ENCODE results near the gene SLC43A1. TPM values are rescaled to one million over a fixed set of nuclear protein-coding genes. Genes with fewer than 3 reads are reported as not detected.

SLC43A1 gene
- total RNA-seq, 1 donor from 2014 or later, result 8.4 TPM

DNA sequence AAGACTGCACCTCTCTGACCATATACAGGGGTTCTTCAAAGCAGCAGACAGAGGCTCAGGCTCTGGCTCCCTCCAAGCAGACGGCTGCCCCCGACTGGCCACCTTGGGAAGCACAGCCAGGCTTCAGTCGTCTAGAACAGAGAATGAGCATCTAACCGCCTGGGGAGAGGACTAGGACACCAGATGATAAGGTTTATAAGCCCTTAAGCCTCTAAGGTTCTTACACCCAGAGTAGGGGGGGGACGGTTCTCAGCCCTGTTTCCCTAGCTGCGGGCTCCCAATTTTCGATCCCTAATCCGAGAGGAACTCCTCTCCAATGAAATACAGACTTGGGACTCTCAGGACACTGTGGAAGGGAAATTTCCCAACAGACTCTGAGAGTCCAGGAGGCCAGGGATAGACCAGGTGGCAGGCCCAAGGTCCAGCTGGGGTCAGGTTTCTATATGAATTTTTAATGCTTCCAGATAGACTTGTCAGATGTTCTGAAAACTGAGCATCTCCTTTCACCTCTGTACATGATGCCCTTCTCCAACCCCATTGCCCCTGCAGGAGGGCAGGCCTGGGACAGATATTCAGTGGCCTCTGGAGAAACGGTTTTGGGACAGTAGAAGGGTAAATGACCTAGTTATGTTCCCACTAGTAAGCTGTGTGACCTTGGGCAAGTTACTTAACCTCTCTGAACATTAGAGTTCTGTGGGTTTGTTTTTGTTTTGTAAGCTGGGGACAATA, 34.9 kb downstream of the SLC43A1 start:
- DNase-seq (ENCODE audit: low spot score), result no peak

DNA sequence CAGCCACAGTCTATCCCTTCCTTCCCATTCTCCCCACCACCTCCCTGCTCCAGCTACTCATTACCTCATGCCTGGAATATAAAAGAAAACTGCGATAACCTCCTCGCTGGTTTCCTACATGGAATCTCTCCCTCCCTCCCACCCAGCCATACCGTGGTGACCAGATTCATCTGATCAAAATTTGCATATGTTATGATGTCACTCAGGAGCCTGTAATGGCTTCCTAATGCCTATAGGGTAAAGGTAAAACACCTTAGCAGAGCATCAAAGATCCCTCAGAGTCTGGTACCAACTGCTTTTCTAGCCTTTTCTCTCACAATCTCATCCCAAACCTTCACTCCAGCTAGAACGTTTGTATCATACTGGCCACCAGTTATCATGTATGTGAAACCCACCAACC, 35.6 kb downstream of the SLC43A1 start:
- DNase-seq (ENCODE audit: low spot score), result no peak

DNA sequence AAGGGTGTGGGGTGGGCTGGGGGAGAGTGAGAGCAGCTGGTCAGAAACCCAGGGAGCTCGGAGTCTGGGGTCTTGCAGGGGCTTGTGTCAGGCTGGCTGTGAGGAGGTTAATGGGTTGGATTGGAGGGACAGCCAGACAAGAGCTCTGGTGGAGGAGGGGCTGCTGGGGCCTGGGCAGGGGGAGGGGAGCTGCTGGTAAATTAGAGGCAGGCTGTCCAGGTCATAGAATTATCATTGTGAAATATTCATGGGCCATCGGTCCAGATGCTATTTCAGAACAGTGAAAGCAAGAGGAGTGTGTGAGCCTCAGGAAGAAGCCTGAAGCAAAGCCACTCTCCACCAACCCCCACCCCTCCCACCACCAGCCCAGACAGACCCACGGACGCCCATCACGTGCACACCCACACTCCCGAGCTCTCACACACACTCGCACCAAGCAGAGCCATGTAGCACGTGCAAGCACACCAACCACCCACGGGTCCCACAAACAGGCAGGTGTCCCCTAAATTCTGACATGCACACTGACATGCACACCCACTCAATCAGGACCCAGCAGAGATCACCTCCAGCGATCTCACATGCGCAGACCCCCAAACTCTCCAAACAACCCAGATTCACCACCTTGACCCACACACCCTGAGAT, 36.4 kb downstream of the SLC43A1 start:
- no peak for DNase-seq (ENCODE audit: low spot score)

DNA sequence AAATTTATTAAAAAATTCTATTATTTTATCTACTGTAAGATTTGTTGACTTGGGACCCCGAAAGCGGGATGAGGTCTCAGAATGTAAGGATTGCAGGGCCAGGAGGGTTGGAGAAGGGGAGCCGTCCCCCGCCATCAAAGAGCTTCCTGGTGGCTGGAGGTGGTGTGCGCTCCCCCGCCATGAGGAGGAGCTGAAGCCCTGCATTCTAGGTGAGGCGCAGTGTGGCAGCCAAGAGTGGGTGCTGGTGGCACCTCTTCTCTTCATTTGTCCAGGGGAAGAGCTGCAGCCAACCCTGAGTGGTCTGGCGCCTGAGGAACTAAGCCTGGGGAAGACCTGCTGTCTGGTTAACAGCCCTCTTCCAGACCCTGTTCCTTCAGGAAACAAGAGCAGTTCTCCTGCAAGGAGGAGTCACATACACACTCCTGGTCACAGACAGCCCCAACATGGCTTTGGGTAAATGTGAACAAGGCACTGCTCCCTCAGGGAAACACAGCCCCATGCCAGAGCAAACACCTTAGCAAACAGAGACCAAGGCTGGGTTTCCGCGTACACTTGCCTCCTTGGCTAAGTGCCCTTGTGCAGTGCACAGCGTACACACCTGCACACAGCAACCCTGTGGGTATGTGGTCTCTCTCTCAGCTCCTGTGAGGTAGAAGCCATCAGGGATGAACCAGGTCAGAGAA, 37.9 kb downstream of the SLC43A1 start:
- DNase-seq (ENCODE audit: low spot score), result no peak

DNA sequence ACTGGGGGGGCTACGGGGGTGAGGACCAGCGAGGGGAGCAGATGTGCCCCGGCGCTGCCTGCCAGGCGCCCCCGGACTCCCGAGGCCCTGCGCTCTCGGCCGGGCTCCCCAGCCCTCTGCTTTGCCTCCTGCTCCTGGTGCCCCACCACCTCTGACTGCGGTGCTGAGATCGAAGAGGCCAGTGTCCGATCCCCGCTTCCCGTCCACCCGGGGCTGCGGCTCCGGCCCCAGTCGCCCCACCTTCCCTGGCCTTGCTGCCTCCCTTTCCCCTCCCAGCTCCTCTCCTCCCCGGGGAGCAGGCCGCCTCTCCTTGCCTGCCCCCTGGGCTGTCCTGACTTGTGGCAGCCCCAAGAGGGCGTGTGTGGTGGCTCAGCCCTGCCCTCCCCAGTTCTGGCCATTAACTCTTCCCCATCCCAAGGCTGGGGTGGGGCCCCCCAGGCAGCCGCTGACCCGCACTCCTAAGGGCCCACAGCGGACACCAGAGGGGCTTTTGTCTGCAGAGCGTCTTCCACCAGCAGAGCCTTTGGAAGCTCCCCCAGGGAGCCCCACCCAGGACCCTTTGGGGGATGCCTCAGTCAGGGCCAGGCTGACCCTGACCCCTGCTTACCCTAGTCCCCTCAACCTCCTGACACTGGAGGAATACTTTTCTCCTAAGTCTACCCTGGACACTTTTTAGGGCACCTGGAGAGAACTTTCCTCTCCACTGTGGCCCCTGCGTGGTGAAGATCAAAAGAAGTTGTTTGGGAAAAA, 38.6 kb downstream of the SLC43A1 start:
- no peak for DNase-seq (ENCODE audit: low spot score)

DNA sequence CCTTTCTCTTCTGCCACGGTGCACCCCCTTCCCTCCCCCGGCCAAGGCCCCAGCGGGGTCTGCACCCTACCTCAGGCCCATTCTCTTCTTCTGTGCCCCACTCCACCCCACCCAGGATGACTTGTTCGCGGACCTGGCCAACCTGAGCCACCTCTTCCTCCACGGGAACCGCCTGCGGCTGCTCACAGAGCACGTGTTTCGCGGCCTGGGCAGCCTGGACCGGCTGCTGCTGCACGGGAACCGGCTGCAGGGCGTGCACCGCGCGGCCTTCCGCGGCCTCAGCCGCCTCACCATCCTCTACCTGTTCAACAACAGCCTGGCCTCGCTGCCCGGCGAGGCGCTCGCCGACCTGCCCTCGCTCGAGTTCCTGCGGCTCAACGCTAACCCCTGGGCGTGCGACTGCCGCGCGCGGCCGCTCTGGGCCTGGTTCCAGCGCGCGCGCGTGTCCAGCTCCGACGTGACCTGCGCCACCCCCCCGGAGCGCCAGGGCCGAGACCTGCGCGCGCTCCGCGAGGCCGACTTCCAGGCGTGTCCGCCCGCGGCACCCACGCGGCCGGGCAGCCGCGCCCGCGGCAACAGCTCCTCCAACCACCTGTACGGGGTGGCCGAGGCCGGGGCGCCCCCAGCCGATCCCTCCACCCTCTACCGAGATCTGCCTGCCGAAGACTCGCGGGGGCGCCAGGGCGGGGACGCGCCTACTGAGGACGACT, 39.3 kb downstream of the SLC43A1 start:
- no peak for DNase-seq (ENCODE audit: low spot score)

DNA sequence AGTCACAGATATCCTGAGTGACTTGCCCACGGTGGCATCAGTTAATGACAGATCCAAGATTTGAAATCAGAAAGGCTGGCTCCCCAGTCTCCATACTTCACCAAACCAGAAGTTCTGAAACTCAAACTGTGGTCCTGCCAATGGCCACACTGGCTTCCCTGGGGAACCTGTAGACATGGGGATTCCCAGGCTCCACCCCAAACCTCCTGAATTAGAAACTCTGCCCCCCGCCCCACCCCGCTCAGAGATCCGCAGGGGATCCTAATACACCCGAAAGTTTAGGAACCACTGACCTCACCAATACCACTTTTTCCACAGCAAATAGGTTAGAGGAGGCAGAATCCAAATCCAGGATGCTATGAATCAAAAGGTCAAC, 39.8 kb downstream of the SLC43A1 start:
- DNase-seq (ENCODE audit: low spot score), result no peak

DNA sequence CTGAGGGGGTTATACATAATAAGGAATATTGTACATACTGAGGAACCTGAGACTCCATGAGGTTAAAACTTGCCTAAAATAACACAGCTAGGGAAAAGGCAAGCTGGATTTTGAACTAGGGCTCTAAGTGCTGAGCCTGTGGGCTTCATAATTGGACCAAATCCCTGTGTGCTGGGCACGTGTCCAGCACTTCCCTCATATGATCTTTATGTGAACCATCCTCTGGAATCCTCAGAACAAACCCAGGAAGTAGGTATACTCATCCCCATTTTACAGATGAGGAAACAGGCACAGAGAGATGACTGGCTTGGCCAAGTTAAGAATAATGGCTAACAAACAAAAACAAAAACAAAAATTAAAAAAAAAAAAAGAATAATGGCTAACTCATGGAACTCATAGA, 40.3 kb downstream of the SLC43A1 start:
- DNase-seq (ENCODE audit: low spot score), result no peak

DNA sequence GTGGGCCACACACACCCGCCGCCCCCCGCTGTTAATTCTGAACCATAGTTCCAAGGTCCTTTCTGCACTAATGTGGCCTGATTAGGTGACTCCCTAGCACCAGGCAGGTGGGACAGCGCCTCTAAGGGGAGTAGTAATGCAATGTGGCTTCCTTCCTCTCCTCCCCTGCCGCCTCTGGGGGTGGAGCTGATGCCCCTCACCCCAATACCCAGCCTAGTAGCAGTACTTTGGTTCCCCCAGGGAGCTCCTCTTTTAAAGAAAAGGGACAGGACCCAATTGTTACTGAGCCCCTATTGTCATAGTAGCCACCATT, 40.7 kb downstream of the SLC43A1 start:
- DNase-seq (ENCODE audit: low spot score), result no peak

DNA sequence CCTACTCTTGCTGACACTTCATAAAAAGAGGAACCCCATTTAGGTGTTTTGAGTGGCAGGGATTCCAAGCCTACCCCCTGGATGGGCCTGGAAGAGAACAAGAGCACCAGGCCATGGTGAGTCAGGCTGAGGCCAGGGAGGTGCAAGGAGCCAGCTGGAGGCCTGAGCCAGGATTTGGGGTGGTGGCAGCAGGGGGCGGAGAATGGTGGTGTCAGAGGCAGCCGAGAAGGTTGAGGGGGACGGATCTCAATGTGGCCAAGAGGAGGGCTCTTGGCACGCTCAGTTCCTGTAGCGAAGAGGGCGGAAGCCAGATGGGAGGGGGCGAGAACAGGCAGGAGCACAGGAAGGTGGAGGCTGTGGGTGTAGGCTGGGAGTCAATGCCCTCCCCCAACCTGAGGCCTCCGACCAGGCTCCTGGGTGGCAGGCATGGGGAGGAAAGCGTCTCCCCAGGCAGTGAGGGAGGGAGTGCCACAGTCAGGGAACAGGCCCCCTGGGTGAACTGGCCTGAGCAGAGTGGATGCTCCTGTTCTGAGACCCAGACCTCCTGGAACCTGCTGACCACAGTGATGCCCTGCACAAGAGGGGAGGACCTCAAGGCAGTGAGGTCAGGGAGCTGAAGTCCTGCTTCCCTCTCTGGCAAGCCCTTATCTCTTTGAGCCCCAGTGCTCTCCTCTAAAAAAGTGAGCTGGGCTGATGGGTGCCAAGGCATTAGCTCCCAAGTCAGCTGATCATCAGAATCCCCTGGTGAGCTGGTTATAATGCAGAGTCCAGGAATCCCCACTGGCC, 41.3 kb downstream of the SLC43A1 start:
- no peak for DNase-seq (ENCODE audit: low spot score)

DNA sequence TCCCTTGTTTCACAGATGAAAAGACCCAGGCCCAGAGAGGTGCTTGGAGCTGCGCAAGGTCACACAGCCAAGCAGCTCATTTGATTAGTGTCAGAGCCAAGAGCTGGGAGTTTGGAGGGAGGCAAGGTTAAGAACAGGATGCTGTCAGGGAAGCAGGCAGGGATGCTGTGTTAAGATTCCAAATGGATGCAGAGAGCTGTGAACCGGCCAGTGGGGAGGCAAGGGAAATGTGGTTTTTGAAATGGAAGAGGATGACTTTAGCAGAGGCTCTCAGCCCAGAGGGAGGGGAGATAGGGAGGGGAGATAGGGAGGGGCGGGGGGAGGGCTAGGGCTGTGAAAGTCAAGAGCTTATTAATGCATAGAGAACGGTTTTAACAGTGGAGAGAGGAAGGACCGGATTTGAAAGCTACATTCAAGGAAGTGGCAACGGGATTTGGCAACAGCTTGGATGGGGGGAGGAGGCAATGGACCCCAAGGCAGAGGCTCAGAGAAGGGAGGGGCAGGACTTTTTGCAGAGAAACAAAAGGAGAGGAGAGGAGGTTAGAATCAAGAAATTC, 42.1 kb downstream of the SLC43A1 start:
- no peak for DNase-seq (ENCODE audit: low spot score)

DNA sequence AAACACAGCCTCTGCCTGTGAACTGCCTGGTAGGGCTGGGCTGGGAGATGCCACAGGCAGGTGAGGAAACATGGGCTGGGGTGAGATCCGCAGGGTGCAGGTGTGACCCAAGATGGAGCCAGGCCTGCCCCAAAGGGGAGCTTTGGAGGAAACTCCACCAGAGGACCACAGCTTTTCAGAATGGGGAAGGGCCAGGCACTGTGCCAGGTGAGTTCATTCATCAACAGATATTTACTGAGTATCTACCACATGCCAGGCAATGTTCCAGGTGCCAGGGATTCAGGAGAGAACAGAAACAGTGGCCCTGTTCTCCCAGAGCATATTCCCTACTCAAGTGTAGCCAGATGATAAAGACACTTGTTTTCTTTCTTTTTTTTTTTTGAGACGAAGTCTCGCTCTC, 44.0 kb downstream of the SLC43A1 start:
- DNase-seq (ENCODE audit: low spot score), result no peak

DNA sequence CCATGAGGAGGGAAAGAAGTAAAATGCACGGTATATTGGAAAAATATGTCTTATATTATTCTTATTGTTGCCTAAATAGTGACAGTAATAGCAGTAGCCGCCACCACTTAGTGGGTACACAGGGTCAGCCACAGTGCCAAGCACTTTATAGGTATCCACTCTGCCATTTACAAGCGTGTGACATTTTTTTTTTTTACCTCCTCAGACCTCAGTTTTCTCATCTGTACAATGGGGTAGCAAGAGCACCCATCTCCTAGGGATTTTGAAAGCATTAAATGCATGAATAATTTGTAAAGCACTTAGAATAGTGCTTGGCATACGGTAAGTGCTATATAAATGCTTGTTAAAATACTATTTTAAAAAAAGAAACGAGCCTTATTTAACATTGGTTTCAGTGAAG, 46.2 kb downstream of the SLC43A1 start:
- no peak for DNase-seq (ENCODE audit: low spot score)

DNA sequence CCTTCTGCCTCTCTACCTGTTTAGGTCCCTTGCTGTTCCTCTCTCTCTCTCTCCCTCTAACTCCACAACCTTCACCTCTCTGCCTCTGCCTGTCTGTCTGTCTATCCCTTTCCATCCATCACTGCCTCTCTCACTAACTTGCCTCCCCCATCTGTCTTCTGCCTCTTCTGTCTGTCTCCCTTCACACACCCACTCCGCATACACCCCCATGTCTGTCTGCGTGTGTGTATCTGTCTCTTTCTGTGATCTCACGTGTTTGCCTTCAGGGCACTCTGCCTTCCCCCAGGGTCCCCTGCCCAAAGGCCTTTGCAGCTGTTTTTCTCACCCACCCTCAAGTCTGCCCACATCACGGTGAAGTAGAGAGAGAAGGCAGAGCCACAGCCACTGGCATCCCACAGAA, 47.2 kb downstream of the SLC43A1 start:
- DNase-seq (ENCODE audit: low spot score), result no peak

DNA sequence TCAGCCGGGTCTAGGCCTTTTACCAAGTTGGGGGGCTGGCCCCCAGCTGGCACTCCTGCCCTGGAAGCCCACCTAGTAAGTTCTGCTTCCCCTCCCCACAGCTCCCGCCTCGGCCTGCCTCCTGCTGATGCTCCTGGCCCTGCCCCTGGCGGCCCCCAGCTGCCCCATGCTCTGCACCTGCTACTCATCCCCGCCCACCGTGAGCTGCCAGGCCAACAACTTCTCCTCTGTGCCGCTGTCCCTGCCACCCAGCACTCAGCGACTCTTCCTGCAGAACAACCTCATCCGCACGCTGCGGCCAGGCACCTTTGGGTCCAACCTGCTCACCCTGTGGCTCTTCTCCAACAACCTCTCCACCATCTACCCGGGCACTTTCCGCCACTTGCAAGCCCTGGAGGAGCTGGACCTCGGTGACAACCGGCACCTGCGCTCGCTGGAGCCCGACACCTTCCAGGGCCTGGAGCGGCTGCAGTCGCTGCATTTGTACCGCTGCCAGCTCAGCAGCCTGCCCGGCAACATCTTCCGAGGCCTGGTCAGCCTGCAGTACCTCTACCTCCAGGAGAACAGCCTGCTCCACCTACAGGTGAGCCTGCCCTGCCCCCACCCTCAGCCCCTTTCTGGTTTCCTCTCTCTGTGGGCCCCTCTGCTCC, 47.9 kb downstream of the SLC43A1 start:
- no peak for DNase-seq (ENCODE audit: low spot score)

DNA sequence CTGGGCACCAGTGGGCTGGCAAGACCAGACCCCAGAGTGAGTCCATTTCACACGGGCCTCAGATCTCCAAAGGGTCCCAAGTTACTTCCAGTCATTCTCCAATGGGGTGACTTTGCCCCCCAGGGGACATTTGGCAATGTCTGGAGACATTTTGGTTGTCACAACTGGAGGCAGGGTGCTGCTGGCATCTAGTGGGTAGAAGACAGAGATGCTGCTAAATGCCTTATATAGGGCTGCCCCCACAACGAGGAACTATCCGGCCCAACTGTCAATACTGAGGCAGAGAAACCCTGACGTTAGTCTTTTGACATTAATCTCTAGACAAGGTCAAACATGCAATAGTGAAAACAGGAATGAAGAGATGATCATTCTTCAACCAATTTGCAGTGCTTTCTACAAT, 48.8 kb downstream of the SLC43A1 start:
- DNase-seq (ENCODE audit: low spot score), result no peak

DNA sequence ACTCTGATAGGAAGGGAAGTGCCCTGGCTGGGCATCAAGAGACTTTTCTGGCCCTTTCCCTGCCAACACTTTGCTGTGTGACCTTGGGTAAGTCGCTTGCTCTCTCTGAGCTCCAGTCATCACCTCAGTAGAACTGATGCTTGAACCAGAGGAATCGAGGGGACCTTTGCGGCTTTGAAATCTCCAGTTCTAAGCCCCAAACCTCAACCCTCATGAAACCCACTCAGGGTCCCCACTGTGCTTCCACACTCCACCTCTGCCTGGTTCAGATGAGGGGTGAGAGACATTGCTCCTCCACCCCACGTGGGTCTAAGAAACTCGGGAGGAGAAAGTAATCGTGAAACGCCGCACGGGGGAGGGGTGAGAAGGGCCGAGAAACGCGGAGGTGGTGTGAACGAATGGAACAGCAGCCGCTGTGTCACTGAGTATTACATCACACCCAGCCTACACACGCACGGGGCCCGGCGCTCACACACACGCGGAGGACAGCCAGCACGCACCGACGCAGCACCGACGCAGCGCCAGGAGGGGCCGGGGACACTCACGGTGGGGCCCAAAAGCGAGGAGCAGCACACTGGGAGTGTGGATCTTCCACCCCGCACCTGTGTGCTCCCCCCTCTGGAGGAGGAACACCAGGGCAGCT, 50.8 kb downstream of the SLC43A1 start:
- DNase-seq (ENCODE audit: low spot score), result no peak

DNA sequence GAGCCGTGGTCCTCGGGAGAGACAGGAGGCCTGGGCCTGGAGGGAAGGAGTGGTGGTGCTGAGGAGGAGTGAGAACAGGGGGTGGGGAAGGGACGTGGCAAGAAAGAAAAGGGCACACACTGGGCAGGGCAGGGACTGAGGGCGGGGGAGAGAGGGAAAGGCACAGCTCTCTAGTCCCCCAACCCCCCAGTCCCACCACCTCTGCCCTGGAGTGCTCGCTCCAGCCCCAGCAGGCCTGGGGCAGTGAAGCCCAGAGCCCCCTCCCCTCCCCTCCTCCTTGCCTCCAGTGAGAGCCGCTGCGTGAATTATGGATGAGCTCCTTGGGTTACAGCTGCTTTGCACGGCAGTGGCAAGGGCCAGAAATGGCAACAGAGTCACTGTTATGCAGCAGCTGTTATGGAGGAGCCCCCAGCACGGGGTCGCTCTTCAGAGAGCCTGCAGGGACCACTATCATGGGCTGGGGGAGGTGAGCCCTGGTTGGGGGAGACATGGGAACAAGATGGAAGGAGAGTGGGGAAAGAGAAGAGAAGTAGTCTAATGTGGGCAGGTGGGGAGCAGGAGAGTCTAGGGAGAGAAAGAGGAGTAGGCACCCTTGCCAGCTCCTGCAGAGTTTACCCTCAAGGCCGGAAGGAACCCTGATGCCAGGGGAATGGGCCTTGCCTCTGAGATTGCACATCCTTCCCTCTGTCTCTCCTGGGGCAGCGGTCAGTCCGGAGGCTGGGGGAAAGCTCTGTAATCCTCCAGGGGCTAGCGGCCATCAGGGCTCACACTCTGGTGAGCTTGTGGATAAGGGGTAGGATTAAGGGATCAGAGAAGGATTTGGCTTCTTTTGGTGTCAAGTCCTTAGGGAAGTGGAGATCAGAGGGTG, 51.6 kb downstream of the SLC43A1 start:
- no peak for DNase-seq (ENCODE audit: low spot score)

All from mesenteric fat pad (tissue), 1 donor.